ENCODE data around the gene RFFL.

DNA sequence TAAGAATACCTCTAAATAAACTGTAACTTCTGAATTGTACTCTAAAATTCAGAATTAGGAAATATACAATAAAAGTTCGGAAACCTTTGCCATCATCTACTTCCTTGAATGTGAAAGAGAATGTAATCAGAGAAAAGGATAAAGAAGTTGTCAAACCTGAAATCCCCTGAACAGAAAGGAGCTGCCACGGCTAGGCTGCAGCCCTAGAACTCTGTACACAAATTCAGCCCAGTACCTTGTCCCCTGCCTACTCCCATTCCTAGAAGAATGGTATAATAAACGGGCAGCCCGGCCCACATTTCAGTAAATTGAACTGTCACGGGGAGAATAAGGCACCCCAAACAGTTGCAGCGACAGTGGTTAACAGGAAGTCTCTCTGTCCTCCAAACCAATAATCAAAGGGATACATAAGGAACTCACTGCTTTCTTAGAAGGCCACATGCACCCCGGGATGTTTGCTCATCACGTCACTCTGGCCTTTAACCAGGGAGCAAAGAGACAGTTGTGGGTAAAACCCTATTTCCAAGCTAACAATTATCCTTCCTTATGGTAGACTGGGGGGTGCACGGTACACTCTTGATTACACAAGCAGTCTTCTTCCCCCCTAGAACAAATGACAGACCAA is 24.3 kb upstream of the RFFL start:
- TF ChIP-seq EZH2 (IDR thresholded peaks at IDR 0.05; ENCODE audit: borderline replicate concordance, insufficient read depth, low read depth, low read length, poor library complexity, severe bottlenecking), result no peak
- TF ChIP-seq, protein P1, sequence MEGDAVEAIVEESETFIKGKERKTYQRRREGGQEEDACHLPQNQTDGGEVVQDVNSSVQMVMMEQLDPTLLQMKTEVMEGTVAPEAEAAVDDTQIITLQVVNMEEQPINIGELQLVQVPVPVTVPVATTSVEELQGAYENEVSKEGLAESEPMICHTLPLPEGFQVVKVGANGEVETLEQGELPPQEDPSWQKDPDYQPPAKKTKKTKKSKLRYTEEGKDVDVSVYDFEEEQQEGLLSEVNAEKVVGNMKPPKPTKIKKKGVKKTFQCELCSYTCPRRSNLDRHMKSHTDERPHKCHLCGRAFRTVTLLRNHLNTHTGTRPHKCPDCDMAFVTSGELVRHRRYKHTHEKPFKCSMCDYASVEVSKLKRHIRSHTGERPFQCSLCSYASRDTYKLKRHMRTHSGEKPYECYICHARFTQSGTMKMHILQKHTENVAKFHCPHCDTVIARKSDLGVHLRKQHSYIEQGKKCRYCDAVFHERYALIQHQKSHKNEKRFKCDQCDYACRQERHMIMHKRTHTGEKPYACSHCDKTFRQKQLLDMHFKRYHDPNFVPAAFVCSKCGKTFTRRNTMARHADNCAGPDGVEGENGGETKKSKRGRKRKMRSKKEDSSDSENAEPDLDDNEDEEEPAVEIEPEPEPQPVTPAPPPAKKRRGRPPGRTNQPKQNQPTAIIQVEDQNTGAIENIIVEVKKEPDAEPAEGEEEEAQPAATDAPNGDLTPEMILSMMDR (IDR thresholded peaks at IDR 0.05), result no peak

All from B cell (primary cell).